HEK293T (cell line): Measurements from ENCODE around the gene STK25.

Experiments used
- ARNT ChIP-seq: fragments of 450-650 bp; IDR thresholded peaks from 2 replicates; pipeline ENCODE4 v1.6.1; 2017; ENCODE audit warnings: mild to moderate bottlenecking
- BHLHE40 ChIP-seq: fragments of 450-650 bp; IDR thresholded peaks from 2 replicates; pipeline ENCODE4 v1.6.1; 2016; ENCODE audit warnings: mild to moderate bottlenecking, moderate library complexity, borderline replicate concordance
- ELF4 ChIP-seq: fragments of 450-650 bp; IDR thresholded peaks from 2 replicates; pipeline ENCODE4 v1.6.1; 2017; ENCODE audit warnings: antibody characterized with exemption
- FOXA1 ChIP-seq: fragments of 450-650 bp; IDR thresholded peaks from 2 replicates; pipeline ENCODE4 v1.6.1; 2016; ENCODE audit warnings: mild to moderate bottlenecking
- FOXM1 ChIP-seq: fragments of 450-650 bp; IDR thresholded peaks from 2 replicates; pipeline ENCODE4 v1.6.1; 2017; ENCODE audit warnings: mild to moderate bottlenecking, borderline replicate concordance
- HDGF ChIP-seq: fragments of 450-650 bp; IDR thresholded peaks from 2 replicates; pipeline ENCODE4 v1.6.1; 2017; ENCODE audit warnings: antibody characterized with exemption, borderline replicate concordance
- NFRKB ChIP-seq: fragments of 450-650 bp; IDR thresholded peaks from 2 replicates; pipeline ENCODE4 v1.6.1; 2016; ENCODE audit warnings: mild to moderate bottlenecking, moderate library complexity
- SP1 ChIP-seq: fragments of 450-650 bp; IDR thresholded peaks from 2 replicates; pipeline ENCODE4 v1.6.1; 2017
- SUZ12 ChIP-seq: fragments of 450-650 bp; IDR thresholded peaks from 2 replicates; pipeline ENCODE4 v1.6.1; 2016; ENCODE audit warnings: mild to moderate bottlenecking
- TARDBP ChIP-seq: fragments of 450-650 bp; IDR thresholded peaks from 2 replicates; pipeline ENCODE4 v1.6.1; 2016
- ZNF384 ChIP-seq: fragments of 450-650 bp; IDR thresholded peaks from 2 replicates; pipeline ENCODE4 v1.6.1; 2016

GRCh38 chr2:241485172-241485911 is 23.0 kb downstream of the STK25 start:
- no peak for TF ChIP-seq NFRKB
- no peak for TF ChIP-seq BHLHE40
- no peak for TF ChIP-seq FOXA1
- TF ChIP-seq ELF4, result no peak
- TF ChIP-seq HDGF, result no peak
- TF ChIP-seq TARDBP, result no peak
- TF ChIP-seq SP1, result no peak
- TF ChIP-seq FOXM1, result no peak
- TF ChIP-seq SUZ12, result no peak
- no peak for TF ChIP-seq ZNF384
- no peak for TF ChIP-seq ARNT
